GM18873 (cell line): ENCODE measurements around the gene THADA.
"Not testable (repeated sequence)": the region's sequence is repeated elsewhere in the genome, so short reads cannot be mapped to it uniquely, and the experiment has no call there.

Experiments used
- ATAC-seq: cut with Tn5 transposase; IDR thresholded peaks from one replicate; pipeline ENCODE4 v1.9.1; 2021; ENCODE audit warnings: mild to moderate bottlenecking, moderate library complexity, moderate number of reproducible peaks; ENCODE audit not compliant: unreplicated experiment, low FRiP score

THADA gene

DNA sequence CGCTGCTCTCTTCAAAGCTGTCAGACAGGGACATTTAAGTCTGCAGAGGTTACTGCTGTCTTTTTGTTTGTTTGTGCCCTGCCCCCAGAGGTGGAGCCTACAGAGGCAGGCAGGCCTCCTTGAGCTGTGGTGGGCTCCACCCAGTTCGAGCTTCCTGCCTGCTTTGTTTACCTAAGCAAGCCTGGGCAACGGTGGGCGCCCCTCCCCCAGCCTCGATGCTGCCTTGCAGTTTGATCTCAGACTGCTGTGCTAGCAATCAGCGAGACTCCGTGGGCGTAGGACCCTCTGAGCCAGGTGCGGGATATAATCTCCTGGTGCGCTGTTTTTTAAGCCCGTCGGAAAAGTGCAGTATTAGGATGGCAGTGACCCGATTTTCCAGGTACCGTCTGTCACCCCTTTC, 47.5 kb downstream of the THADA start:
- ATAC-seq = not testable (repeated sequence)

DNA sequence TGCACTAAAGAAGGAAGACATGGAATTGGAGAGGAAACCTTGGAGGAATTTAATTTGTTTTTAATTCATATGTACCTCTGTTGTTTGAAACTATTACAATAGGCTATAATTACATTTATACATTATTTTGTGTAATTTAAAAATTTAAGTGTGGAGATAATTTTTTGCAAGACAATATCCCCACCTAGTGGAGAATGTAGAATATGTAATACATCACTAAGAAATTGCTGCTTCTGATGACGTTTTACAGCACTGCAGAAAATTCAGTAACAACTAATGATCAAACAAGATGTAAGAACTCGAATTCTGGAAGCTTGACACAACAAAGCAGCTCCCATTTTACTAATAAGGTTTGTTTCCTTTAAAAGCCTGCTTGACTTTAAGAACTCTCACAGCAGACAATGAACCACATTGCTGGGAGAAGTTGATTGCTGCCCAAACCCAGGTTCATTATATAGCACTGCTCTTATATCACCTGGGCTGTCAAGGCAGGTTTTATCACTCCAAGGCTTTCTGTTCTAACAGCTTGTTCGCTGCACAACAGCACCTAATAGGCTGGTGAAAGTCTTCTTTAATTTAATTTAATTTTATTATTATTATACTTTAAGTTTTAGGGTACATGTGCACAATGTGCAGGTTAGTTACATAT, 53.4 kb downstream of the THADA start:
- ATAC-seq = no peak

DNA sequence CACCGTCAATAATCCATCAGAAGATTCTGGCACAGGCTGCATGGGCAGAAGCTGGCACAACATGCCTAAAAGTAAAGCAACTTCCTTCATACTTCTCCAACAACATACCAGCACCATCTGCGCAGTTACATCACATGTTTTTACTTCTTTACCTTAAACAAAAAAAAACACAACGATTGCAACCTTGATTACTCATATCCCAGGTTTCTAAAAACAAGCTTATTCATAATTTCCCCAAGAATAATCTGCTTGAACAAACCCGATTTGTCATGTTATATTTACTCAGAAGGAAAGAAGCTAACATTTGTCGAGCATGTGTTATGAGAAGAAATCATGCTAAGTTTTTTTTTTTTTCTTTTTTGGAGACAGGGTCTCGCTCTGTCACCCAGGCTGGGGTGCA, 54.7 kb downstream of the THADA start:
- no peak for ATAC-seq

DNA sequence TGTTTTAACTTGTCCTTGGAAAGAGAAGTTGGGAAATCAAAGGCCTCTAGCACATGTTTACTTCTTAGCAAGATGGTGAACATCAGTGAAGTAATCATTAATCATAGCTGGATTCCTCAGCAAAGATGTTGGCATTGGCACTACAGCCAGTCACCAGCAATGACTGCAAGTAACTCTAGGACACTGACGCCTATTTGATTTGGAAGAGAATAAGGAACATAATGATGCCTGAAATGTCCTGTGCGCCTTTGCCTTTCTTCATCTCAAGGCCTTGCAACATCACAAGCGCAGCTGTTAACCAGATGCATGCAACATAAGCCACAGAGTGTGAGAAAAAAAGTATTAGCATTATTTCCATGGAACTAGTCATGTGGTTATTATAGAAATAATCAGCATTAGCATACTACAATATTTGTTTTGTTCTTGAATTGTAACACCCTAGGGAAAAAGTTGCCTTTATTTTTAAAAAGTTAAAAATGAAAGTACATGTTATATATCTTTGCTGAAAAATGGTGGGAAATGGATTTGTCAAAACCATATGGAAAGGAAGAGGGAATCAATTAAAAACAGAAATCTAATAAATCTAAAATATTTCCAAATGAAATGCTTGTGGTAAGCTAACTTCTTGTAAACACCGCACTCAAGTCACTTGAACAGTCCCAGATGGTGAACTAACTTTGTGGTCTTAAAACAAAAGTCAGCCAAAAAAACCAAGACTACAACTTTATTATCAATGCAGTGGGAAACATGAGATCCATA, 55.6 kb downstream of the THADA start:
- ATAC-seq = no peak

DNA sequence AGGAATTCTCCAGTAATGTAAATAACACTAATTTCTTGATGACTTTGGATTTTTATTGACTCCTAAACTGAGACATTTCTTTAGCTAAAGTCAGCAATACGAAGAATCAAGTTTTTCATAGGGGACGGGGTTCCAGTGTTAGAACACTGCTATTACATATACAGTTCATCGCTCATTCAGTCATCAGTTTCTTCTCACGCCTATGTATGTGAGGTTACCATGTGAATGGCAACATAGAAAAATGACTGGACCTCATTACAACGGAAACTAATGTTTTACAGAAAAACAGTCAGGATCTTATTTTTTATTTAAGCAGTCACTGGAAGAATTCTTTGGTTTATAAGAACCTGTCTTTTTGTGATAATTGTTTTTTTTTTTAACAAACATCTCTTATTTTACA, 56.4 kb downstream of the THADA start:
- no peak for ATAC-seq

DNA sequence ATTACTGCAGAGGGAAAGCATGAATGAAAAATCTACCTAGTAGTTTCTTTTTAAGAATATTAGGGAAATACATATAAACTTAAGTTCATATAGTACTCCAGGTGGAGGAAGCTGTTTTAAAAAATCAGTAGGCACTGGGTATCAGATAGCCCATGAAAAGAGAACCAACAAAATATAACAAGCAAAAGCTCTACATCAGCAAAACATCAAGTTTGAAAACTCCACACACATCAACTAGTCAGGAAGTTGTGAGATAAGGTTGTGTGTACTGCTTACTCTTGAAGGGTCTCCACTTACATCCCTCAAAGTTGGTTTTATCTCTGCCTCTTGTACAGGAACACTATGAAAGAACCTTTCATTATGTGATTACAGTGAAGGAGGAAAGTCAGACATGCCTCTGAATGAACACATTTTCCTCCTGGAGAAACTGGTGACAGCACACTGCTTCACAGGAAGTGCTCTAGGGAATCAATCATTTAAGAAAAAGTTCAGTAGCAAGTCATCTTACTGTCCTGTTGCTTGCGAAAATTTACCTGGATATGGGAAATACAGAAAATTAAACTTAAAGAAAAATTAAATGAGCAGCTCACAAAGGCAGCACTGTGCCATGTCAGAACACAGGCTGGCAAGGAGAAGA, 57.7 kb downstream of the THADA start:
- ATAC-seq = no peak

DNA sequence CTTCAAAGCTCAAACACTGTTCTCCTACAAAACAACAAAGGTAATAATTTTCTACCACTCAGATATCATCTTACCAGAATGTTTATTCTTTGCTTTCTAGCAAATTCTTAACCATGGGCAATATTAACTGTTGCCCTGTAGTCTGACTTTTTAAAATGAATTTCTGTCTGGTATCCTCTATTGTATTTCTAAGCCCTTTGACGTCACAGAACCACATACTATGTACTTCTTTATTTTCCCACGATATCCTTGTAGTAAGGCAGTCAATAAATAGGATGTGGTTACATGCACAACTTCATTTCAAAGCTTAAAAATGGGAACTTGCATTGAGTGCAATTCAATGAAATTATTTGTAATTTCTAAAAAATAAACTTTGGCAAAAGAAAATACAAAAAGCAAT, 58.7 kb downstream of the THADA start:
- ATAC-seq = no peak

DNA sequence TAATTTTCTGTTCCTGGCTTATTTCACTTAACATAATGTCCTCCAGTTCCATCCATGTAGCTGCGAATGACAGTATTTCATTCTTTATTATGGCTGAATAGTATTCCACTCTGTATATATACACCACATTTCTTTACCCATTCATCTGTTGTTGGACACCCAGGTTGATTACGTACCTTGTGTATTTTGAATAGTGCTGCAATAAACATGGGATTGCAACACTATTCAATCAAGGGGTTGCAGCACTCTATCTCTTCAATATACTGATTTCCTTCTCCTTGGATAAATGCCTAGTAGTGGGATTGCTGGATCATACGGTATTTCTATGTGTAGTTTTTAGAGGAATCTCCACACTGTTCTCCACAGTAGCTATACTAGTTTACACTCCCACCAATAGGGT, 61.3 kb downstream of the THADA start:
- no peak for ATAC-seq

DNA sequence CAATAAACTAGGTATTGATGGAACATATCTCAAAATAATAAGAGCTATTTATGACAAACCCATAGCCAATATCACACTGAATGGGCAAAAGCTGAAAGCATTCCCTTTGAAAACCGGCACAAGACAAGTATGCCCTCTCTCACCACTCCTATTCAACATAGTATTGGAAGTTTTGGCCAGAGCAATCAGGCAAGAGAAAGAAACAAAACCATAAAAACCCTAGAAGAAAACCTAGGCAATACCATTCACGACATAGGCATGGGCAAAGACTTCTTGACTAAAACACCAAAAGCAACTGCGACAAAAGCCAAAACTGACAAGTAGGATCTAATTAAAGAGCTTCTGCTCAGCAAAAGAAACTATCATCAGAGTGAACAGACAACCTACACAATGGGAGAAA, 63.3 kb downstream of the THADA start:
- not testable (repeated sequence) for ATAC-seq

DNA sequence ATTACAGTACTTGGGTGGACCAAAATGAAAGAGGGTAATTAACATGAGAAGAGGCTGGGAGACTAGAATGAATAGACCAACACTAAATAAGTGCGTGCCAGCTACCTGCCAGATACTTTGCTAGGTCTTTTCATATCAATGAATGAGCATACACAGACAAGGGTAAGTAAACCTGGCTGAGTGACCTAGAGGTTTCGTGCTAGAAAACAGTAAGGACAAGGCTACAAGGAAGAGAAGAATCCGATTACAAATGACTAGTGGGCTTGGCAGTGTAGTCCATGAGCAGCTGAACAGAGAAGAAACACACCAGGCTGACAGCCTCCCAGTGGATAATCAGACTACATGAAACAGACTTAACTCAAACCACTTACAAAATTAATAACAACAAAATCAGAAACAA, 64.6 kb downstream of the THADA start:
- no peak for ATAC-seq

DNA sequence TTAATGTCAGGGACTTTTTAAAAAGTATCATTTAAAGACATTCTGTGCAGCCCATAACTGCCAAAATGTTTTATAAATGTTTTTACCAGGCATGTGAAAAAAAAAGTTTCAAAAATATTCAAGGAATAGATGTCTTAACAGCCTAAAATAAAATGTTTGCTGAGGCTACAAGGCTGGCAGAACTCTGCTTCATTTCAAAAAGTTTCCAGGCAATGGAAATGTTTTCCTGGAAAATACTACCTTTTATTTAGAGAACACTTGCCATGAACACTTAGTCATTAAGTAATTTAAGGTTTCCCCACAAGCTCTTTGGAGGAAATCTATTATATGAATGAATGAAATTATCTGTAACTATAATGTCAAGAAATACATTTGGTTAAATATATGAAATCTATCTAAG, 68.8 kb downstream of the THADA start:
- no peak for ATAC-seq

DNA sequence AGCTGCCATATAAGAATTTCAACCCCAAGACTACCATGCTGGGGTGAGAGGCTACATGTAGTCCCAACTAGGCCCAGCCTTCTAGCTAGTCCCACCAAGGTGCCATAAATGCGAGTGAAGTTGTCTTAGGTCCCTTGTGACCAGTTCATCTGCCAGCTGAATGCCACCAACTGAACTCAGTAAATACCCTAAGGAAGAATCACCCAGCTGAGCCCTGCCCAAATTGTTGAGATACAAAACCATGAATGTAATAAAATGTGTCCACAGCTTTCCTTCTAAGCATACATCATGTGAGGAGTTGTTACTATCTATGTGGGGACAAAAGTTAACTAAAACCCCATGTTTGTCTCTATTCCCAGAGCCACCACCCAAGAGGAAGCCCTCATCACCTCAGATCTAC, 70.3 kb downstream of the THADA start:
- ATAC-seq = no peak

DNA sequence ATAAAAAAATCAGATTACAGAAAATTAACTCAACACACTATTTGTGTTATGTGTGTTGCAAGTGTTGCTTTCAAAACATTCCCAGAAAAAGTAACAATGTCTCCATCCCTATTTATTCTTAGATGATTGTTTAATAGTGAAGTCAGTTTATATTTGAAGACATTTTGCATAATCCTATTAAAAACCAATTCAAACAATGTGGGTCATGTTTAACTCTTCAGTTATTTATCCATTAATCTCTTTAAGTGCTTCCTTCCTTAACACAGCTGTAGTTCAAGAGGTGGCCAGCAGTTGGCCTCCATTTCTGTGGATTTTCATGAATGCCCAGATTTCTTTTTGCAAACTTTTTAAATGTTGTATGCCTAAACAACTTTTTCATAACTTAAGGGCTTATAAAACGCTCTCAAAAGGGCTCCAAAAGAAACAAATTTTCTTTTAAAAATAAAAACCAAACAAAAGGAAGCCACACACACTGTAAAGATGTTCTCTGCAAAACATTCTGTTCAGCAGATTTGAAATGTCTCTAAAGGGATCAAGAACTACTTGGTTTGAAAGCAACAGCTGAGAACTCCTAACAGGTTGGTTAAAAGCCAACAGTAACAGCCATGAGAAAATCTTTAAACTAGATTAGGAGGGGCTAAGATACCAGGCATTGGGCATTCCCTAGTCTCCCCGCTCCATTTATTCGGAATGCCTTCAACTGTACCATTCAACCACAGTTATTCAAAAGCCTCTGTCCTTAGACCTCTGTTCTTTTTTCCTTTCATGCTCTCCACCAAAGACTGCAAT, 71.5 kb downstream of the THADA start:
- no peak for ATAC-seq

DNA sequence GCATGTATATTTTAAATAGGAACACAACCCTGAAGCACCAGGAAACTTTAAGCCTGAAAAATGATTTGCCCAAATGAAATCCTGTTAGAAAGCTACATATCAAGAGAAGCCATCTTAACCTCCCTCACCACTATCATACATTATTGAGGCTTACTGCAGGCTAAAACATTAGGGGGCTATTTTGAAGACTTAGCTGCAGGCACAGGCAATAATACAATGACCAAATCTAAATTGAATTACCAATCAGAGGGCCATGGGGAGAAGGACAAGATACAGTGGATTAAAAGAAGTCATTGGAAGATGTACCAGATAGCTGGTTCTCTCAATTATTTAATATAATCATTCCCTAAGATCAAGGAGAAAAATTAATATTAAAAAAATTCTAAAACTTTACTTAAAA, 73.7 kb downstream of the THADA start:
- ATAC-seq = no peak

DNA sequence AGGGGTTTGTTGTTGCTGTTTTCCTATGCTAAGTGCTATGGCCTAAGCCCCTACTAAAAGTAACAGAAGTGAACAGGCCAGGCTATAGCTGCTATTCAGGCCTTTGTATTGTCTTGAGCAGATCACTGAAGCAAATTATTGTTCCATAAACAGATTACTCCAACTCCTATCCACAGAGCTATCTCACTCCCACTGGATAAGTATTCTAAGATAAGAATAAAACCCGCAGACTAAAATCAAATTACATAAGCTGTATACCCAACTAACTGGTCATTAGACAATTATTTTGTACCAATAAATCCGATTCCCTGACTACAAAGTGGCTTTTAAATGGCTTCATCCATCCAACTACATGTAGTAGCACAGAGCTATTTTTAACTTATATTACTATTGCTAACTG, 74.3 kb downstream of the THADA start:
- no peak for ATAC-seq

DNA sequence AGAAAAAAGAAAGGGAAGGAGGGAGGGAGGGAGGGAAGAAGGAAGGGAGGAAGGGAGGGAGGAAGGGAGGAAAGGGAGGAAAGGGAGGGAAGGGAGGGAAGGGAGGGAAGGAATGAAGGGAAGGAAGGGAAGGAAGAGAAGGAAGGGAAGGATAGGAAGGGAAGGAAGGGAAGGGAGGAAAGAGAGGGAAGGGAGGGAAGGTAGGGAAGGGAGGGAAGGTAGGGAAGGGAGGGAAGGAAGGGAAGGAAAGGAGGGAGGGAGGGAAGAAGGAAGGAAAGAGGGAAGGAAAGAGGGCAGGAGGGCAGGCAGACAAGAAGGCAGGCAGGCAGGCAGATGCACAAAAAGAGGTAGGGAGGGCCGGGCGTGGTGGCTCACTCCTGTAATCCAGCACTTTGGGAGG, 74.9 kb downstream of the THADA start:
- ATAC-seq = no peak

DNA sequence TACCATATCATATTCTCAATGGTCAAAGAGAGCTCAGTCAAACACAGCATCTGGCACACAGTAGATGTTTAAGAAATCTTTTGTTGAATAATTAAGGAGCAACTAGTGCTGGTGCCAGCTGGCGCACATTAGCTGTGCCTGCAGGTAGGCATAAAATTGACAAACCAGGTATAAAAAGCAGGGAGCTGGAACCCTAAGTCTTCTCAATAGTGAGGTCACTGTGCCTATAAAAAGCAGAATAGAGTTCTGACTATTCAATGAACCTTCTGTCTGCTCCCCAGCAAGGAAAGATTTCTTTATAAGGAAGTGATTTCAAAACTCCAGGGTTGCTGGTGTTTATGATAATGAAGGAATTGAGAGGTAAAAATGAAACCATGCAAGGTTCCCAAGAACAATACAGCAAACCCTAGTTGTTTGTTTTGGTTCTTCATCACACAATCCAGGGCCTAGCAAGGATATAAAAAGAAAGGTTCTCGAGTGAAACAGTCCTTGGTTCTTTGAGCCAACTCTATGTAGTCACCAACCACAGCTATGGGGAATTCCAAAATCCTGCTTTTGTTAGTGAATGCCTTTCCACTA, 76.1 kb downstream of the THADA start:
- no peak for ATAC-seq

DNA sequence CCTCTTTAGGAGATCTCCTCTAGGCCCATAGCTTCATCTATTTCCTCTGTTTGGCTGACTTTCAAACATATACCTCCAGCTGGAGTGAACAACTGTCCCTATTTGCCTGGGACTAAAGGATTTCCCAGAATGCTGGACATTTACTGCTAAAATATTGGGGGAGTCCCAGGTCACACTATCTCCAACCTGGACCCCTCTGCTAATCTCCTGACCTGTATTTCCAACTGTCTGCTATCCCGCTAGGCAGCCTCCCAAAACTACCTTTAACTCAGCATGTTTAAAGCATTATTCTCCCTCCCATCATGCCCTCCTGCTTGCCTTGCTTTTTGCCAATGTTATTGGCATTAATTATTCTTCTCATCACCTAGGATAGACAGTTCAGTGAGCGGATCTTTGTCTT, 77.1 kb downstream of the THADA start:
- no peak for ATAC-seq

DNA sequence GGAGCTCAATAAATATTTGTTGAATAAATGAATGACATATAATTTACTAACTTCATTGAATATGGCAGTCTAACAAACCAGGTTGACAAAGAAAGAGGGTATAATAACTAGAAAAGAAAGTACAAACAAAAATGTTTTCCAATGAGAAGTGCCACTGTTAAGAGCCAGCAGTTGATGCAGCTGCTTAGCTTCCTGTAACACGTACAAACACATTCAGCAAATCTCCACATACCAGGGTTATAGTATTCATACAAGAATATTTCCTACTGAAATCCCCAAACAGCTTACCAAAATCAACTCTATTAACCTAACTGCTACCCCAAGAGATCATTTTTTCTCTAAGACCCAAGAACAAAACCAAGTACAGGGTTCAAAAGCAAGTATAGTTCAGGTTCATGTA, 77.7 kb downstream of the THADA start:
- ATAC-seq = no peak

DNA sequence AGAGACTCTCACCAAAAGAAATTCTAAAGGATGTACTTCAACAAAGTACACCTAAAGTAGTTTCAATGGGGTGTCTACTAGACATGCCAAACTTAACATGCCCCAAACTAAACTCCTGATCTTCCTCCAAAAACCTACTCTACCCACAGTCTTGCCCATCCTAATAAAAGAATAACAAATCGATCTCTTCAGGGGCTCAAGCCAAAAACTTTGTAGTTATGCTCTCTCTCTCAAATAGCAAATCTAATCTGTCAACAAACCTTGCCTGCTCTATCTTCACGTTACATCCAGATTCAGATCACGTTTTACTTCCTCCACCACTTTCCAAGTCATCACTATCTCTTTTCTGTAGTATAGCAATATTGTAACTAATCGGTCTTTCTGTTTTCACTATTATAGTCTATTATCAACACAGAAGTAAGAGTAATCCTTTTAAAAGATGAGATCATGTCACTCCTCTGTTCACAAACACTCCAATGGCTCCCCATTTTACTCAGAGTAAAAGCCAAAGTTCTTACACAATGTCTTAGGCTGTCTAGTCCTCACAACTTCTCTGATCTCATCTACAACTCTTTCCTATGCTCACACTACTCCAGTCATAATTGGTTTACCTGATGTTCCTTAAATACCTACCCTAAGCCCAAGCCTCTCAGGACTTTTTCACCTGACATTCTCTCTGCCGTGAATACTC, 79.9 kb downstream of the THADA start:
- no peak for ATAC-seq
